Rectal smooth muscle tissue (tissue), 1 donor: ENCODE measurements around the gene DCC.

Experiments
- H3K27ac ChIP-seq: one replicate; pipeline ENCODE4 v1.7.0; 2013; ENCODE audit warnings: low read depth, low read length, inconsistent platforms
- H3K27me3 ChIP-seq: one replicate; pipeline ENCODE4 v1.7.0; 2013; ENCODE audit warnings: low read length; ENCODE audit not compliant: control insufficient read depth, insufficient read depth
- H3K36me3 ChIP-seq: one replicate; pipeline ENCODE4 v1.7.0; 2013; ENCODE audit warnings: low read length; ENCODE audit not compliant: control insufficient read depth, insufficient read depth
- H3K4me1 ChIP-seq: one replicate; pipeline ENCODE4 v1.7.0; 2013; ENCODE audit warnings: low read length; ENCODE audit not compliant: control insufficient read depth, insufficient read depth
- H3K4me3 ChIP-seq: one replicate; pipeline ENCODE4 v1.7.0; 2013; ENCODE audit warnings: low read length
- H3K9ac ChIP-seq: one replicate; pipeline ENCODE4 v1.7.0; 2013; ENCODE audit warnings: low read length

DCC gene

GRCh38 chr18:52829876-52830405 is 489.9 kb downstream of the DCC start:
- Histone ChIP-seq H3K4me1 (no peaks in the 10 kb centered on the region), H3K4me3 (no peak overlapping the region), H3K27me3 (no peaks in the 10 kb centered on the region), H3K36me3 (no peaks in the 10 kb centered on the region), H3K9ac (no peak overlapping the region), H3K27ac (no peak overlapping the region)

GRCh38 chr18:52844323-52844722 is 504.3 kb downstream of the DCC start:
- no peak overlapping the region for H3K4me3 ChIP-seq
- H3K27ac ChIP-seq = no peak overlapping the region
- H3K36me3 ChIP-seq = no peaks in the 10 kb centered on the region
- H3K9ac ChIP-seq = no peak overlapping the region
- no peaks in the 10 kb centered on the region for H3K4me1 ChIP-seq
- H3K27me3 ChIP-seq = no peaks in the 10 kb centered on the region

DNA sequence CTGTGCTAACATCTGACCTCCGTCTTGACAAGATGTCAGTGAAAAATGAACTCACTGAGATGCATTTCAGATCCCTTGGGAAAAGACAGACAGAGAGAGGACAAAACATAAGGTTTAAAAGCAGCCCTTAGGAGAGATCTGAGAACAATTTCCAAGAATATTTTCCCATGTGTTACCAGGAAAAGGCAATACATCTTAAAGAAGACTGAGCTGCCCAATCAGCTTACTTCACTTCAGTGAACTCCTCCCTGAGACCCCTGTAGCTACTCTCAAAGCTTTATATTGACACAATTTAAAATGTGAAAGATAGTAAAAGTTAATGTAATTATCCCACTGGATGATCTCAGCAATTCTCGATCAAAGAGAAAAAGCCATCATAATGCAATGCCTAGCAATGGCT is 505.0 kb downstream of the DCC start:
- no peak overlapping the region for H3K4me3 ChIP-seq
- no peak overlapping the region for H3K9ac ChIP-seq
- H3K27ac ChIP-seq = no peak overlapping the region
- no peaks in the 10 kb centered on the region for H3K36me3 ChIP-seq
- no peaks in the 10 kb centered on the region for H3K4me1 ChIP-seq
- no peaks in the 10 kb centered on the region for H3K27me3 ChIP-seq

DNA sequence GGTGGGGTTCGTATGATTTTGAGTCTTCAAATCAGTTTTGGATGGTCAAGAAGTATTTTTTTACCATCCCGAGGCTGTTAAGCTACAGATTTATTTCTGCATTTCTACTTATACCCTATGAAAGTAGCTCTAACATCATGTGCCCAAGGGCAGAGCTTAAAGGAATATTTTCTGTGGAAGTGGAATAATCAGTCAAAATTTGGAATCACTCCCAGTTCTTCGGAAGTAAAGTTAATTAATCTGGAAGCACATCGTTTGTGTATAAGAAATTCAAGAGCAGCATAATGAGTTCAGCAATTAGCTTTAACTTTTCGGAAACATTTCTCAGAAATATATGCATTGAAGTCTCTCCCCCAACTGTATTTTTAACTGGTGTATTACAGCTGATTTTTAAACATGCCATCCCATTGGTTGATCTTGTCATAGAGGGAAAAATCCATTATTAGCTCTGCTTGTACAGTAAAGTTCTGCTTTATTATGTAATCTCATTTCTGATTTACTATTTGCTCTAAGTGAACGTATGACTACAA is 510.1 kb downstream of the DCC start:
- Histone ChIP-seq H3K4me3 (no peak overlapping the region), H3K36me3 (no peaks in the 10 kb centered on the region), H3K27me3 (no peaks in the 10 kb centered on the region), H3K27ac (no peak overlapping the region), H3K9ac (no peak overlapping the region), H3K4me1 (no peaks in the 10 kb centered on the region)

DNA sequence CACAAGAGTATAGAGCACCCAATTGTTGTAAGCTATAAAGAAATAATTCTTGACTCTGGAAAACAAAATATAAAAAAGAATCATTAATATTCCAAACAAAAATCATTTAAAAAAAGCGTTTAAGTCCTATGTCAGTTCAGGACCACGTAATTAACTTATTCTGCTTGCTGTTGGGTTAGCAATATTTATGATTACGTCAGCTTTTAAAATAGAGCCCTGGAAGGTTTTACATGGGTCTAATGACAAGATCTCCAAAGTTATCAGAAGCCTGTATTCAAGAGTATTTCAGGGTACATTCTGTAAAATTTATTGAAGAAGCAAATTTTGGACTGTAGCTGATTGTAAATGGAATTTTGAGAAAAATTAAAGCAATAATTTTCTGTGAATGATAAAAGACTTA is 521.6 kb downstream of the DCC start:
- Histone ChIP-seq H3K4me3 (no peak overlapping the region), H3K27me3 (no peaks in the 10 kb centered on the region), H3K9ac (no peak overlapping the region), H3K27ac (no peak overlapping the region), H3K36me3 (no peaks in the 10 kb centered on the region), H3K4me1 (no peaks in the 10 kb centered on the region)

GRCh38 chr18:52869349-52869923 is 529.4 kb downstream of the DCC start:
- no peaks in the 10 kb centered on the region for H3K27me3 ChIP-seq
- no peak overlapping the region for H3K4me3 ChIP-seq
- no peak overlapping the region for H3K9ac ChIP-seq
- H3K36me3 ChIP-seq = no peaks in the 10 kb centered on the region
- no peak overlapping the region for H3K27ac ChIP-seq
- H3K4me1 ChIP-seq = no peaks in the 10 kb centered on the region

DNA sequence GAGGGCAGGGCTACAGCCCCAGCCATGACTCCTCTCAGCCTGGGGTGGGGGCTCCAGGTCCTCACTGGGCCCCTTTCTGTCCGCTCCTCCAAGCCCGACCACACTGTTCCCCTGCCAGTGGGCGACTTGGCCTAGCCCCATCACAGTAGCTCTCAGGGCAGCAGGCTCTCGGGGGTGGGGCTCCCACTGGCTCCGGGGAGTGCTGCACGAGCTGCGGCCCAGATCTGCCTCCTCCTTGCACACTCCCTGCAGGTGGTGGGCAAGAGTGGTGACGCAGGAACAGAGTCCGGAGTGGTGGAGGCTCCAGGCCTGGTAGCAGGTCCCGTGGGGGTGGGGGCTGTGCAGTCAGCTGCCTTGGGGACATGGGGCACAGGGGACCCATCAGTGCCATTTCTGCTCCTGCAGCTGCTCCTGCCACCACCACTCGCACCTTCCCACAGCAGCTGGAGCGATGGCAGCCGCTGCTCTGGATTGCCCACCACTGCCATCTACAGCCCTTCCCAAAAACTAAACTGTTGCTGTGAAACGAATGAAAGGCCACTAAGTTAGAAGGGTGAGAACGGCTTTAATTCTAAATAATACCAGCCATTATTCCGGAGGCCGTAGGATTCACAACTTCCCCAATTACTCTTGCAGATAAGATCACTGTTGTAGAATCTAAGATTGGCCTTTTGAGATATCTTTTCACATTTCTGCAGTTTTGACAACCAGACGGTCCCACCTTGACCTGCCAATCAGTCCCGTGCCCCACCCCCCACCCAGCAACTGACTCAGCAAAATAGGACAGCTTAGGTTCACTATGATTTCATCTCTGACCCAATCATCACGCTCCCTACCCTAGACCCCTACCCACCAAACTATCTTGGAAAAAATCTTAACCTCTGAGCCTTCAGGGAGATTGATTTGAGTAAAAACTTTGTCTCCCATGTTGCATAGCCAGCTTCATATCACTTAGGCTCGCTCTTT is 530.2 kb downstream of the DCC start:
- Histone ChIP-seq H3K27me3 (no peaks in the 10 kb centered on the region), H3K4me3 (no peak overlapping the region), H3K9ac (no peak overlapping the region), H3K4me1 (no peaks in the 10 kb centered on the region), H3K36me3 (no peaks in the 10 kb centered on the region), H3K27ac (no peak overlapping the region)

DNA sequence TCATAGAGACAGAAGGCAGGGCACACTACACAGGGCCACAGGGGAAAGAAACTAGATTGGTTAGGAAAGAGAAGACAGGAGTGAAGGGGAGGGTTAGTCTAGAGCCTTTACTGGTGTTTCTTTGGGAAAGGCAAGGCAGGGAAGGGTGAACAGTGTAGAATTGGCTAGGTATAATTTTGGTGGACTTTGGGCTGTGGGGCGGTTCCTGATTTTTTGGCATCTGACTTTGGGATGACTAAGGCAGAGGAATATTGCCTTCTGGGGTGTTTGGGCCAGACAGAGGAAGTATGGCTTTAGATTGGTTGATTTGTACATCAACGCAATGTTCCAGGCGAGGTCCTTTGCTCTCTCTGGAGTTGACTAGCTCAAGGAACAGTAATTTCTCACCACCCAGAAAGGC is 534.8 kb downstream of the DCC start:
- no peaks in the 10 kb centered on the region for H3K27me3 ChIP-seq
- H3K27ac ChIP-seq = no peak overlapping the region
- no peaks in the 10 kb centered on the region for H3K36me3 ChIP-seq
- no peak overlapping the region for H3K4me3 ChIP-seq
- H3K9ac ChIP-seq = no peak overlapping the region
- peaks cover 3% of the 10 kb centered on the region for H3K4me1 ChIP-seq

GRCh38 chr18:52875725-52876124 is 535.7 kb downstream of the DCC start:
- H3K4me3 ChIP-seq = no peak overlapping the region
- H3K27me3 ChIP-seq = no peaks in the 10 kb centered on the region
- H3K27ac ChIP-seq = peak overlapping the region; percentile 52
- no peaks in the 10 kb centered on the region for H3K36me3 ChIP-seq
- peaks cover 3% of the 10 kb centered on the region for H3K4me1 ChIP-seq
- H3K9ac ChIP-seq = no peak overlapping the region

- Histone ChIP-seq H3K9ac (no peak overlapping the region), H3K4me3 (no peak overlapping the region), H3K4me1 (no peaks in the 10 kb centered on the region), H3K36me3 (no peaks in the 10 kb centered on the region), H3K27ac (no peak overlapping the region), H3K27me3 (no peaks in the 10 kb centered on the region)
These were observed 548.0 kb downstream of the DCC start for GRCh38 chr18:52888014-52888413.

GRCh38 chr18:52894801-52895200 is 554.8 kb downstream of the DCC start:
- Histone ChIP-seq H3K36me3 (no peaks in the 10 kb centered on the region), H3K4me3 (no peak overlapping the region), H3K27me3 (no peaks in the 10 kb centered on the region), H3K27ac (no peak overlapping the region), H3K4me1 (no peaks in the 10 kb centered on the region), H3K9ac (no peak overlapping the region)

DNA sequence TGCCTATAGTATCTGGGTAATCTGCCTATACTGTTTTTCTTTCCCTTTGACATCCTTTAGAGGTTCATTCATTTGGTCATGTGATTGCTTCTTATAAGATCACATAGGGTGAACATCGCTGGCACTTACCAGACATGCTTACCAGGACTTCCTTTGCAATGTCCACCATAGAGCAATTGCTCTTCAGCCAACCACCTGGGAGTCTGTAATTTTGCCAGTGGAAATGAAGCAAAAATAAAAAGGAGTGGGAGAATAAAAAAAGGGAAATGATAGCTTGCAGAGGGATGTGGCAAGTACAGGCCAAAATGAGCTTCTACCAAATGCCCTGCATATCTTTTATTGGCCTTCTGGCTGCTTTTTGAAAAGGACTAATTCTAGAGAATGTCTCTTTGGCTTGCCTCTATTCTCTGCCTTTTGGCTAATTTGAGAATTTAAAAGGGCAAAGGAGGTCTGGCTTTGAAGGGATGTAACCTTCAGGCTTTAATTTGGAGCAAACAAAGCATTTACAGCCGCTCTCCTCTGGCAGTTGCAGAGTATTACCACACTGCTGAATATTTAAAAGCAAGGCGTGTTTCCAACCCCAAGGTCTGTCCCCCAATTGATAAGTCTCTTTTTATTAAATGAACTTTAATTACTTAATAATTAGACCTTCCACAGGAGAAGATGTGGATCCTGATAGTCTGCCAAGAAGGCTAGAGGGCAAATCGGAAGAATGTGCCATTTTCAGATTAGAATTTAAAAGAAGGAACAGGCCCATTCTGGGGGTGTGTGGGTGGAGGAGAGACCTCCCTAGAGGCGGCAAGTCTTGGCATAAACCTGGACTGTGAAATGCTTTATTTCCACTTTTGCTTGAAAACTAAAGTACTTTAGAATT is 557.9 kb downstream of the DCC start:
- H3K4me1 ChIP-seq = no peaks in the 10 kb centered on the region
- H3K27me3 ChIP-seq = no peaks in the 10 kb centered on the region

More for the DNA sequence above, 557.9 kb downstream of the DCC start:
- Histone ChIP-seq H3K9ac (no peak overlapping the region), H3K36me3 (no peaks in the 10 kb centered on the region), H3K27ac (no peak overlapping the region), H3K4me3 (no peak overlapping the region)
